ENCODE results near the gene SLC1A6.

GRCh38 chr19:14961956-14962685 lies 17.5 kb downstream of the SLC1A6 start:
- no peak for TF ChIP-seq CTCF (IDR thresholded peaks at IDR 0.05; ENCODE audit: low read depth, low read length, poor library complexity, severe bottlenecking)
- no peak for TF ChIP-seq EZH2phosphoT487 (IDR thresholded peaks at IDR 0.05; ENCODE audit: borderline replicate concordance, low read length)
